PFSK-1 (cell line): ENCODE data around the gene MRPL41.

Source experiments
- REST ChIP-seq, 2 experiments: IDR thresholded peaks; 2 replicates each; pipeline versions ENCODE4 v1.6.1 to v1.8.0; 2011 to 2012; ENCODE audit warnings: low read depth in 2 of 2, low read length in 2 of 2, control low read depth in 1 of 2, inconsistent platforms in 1 of 2, mild to moderate bottlenecking in 1 of 2, moderate library complexity in 1 of 2; ENCODE audit not compliant: insufficient read depth in 1 of 2
- SIN3A ChIP-seq: IDR thresholded peaks from 2 replicates; pipeline ENCODE4 v1.6.1; 2012; ENCODE audit warnings: mild to moderate bottlenecking, low read length, moderate library complexity, borderline replicate concordance; ENCODE audit not compliant: insufficient read depth

GRCh38 chr9:137534256-137535119 is 17.2 kb upstream of the MRPL41 start:
- TF ChIP-seq SIN3A (no peak; the same call in 1 of the 2 replicates), REST (IDR thresholded peaks at IDR 0.05; ENCODE audit: insufficient read depth in 1 of 2, low read depth in 2 of 2, low read length in 2 of 2) (no peak)
